H1 (cell line): ENCODE data around the gene HENMT1. TPM values are rescaled to one million over a fixed set of nuclear protein-coding genes. Genes with fewer than 3 reads are reported as not detected.

Experiments used
- BCL11A ChIP-seq, 2 experiments: IDR thresholded peaks; one replicate each; pipeline ENCODE4 v1.6.1; 2011; ENCODE audit warnings: low read depth in 2 of 2, low read length in 2 of 2, mild to moderate bottlenecking in 2 of 2
- CBX5 ChIP-seq: fragments of 300-800, 300-1000 bp; sonication (generic); IDR thresholded peaks from 2 replicates; pipeline ENCODE4 v1.7.1; 2016; ENCODE audit warnings: antibody characterized with exemption, low read length, low read depth
- EZH2 ChIP-seq: fragments of 200-600 bp; sonication (generic); IDR thresholded peaks from 2 replicates; pipeline ENCODE4 v1.7.1; 2012; ENCODE audit warnings: low read depth, mild to moderate bottlenecking, moderate library complexity, low read length, inconsistent platforms; ENCODE audit not compliant: severe bottlenecking
- JUN ChIP-seq: IDR thresholded peaks from 2 replicates; pipeline ENCODE4 v1.6.1; 2011; ENCODE audit warnings: low read depth, mild to moderate bottlenecking, improper control_type of control experiment, low read length
- KDM5A ChIP-seq: fragments of 200-600 bp; IDR thresholded peaks from 2 replicates; pipeline ENCODE4 v1.7.1; 2012; ENCODE audit warnings: mild to moderate bottlenecking, low read length, inconsistent platforms, mixed read lengths
- MAFK ChIP-seq: IDR thresholded peaks from 2 replicates; pipeline ENCODE4 v1.6.1; 2012; ENCODE audit warnings: low read depth, mild to moderate bottlenecking, improper control_type of control experiment, low read length
- SUZ12 ChIP-seq: fragments of 200-600 bp; sonication (generic); IDR thresholded peaks from 2 replicates; pipeline ENCODE4 v1.6.1; 2012; ENCODE audit warnings: mild to moderate bottlenecking, inconsistent platforms, low read length, moderate library complexity, mixed read lengths
- polyA plus RNA-seq, 7 experiments: library from polyadenylated mRNA; depleted of rRNA in 3 of 7; stranded (reverse) in 5 of 7; unstranded in 2 of 7; fragments of >200 nt in 5 of 7; fragments of 200-250 nt in 2 of 7; gene quantifications; 1 replicate in 5 of 7; 2 replicates in 1 of 7; 4 replicates in 1 of 7; pipeline versions ENCODE4 v1.2.1 to v1.2.3, GENCODE V29; 2011 to 2013; ENCODE audit warnings: missing spikeins in 2 of 7, mixed read lengths in 2 of 7
- total RNA-seq: library from RNA; stranded (reverse); fragmentation: NEBNext Ultra II Directional; extraction: Animal tissue kit (Norgen Biotek cat#: 25700); gene quantifications from 2 replicates; pipeline ENCODE4 v1.2.1, GENCODE V29; 2021

Gene HENMT1
- total and polyA plus RNA-seq, 2 of the 8 experiments (the other 6 are each of a cell fraction or from before 2014, with no cell fraction given), result 2.9 to 5.6 TPM

GRCh38 chr1:108657356-108658080, 3.4 kb downstream of the HENMT1 start (continued):
- no peak for TF ChIP-seq KDM5A
- no peak for TF ChIP-seq BCL11A (IDR thresholded peaks at IDR 0.05; ENCODE audit: low read depth in 2 of 2, low read length in 2 of 2)
- TF ChIP-seq CBX5, result no peak
- TF ChIP-seq MAFK, result no peak
- no peak for TF ChIP-seq JUN
- no peak for TF ChIP-seq EZH2
- no peak for TF ChIP-seq SUZ12
- TF ChIP-seq, all 59 proteins: peak for 0
